IMR-90 (cell line): ENCODE measurements around the gene TMEM245. TPM values are rescaled to one million over a fixed set of nuclear protein-coding genes. Genes with fewer than 3 reads are reported as not detected.

ENCODE experiments used
- ATAC-seq: fragments of 200-7000 bp; cut with Tn5 transposase; 2 replicates; pipeline ENCODE4 v1.9.1; 2020; ENCODE audit warnings: low read depth, mild to moderate bottlenecking, moderate library complexity
- BruUV-seq: library from RNA; stranded (reverse); fragments of 400-500 nt; replicated peaks from 2 replicates; lab custom pipeline; 2021; lab: Mats Ljungman, UMichigan
- CTCF ChIA-PET: fragments of 300-600 bp; formaldehyde crosslinking; extraction: SDS; loops from one replicate; lab custom pipeline; 2021; ENCODE audit warnings: antibody characterized with exemption; lab: Yijun Ruan, JAX
- POLR2A ChIA-PET: fragments of 300-600 bp; sonication (Branson Sonifier 250); formaldehyde crosslinking; loops from one replicate; lab custom pipeline; 2022; ENCODE audit warnings: antibody characterized with exemption; ENCODE audit not compliant: unreplicated experiment; lab: Charles Lee
- DNase-seq: peaks from one replicate; pipeline ENCODE4 v3.0.0; 2013
- H2AFZ ChIP-seq: replicated peaks from 2 replicates; pipeline ENCODE3; 2013; ENCODE audit warnings: low read length, mild to moderate bottlenecking; ENCODE audit not compliant: poor library complexity
- H2AK5ac ChIP-seq: 2 replicates; pipeline ENCODE4 v1.6.1; 2013; ENCODE audit warnings: low read depth, low read length, inconsistent platforms
- H2AK9ac ChIP-seq: replicated peaks from 2 replicates; pipeline ENCODE3; 2013; ENCODE audit warnings: mild to moderate bottlenecking, low read depth, low read length, moderate library complexity; ENCODE audit not compliant: poor library complexity
- H2BK120ac ChIP-seq: 2 replicates; pipeline ENCODE4 v1.6.1; 2013; ENCODE audit warnings: low read depth, low read length, inconsistent platforms
- H2BK15ac ChIP-seq: 3 replicates; pipeline ENCODE4 v1.6.1; 2013; ENCODE audit warnings: low read depth, low read length, inconsistent platforms
- H2BK20ac ChIP-seq: 2 replicates; pipeline ENCODE4 v1.6.1; 2013; ENCODE audit warnings: low read depth, mild to moderate bottlenecking, inconsistent platforms, low read length, moderate library complexity
- H2BK5ac ChIP-seq: 2 replicates; pipeline ENCODE4 v1.6.1; 2013; ENCODE audit warnings: mild to moderate bottlenecking, low read depth, low read length, inconsistent platforms; ENCODE audit not compliant: poor library complexity, severe bottlenecking
- H3K14ac ChIP-seq: replicated peaks from 2 replicates; pipeline ENCODE4 v1.6.1; 2013; ENCODE audit warnings: low read depth, low read length, inconsistent platforms
- H3K18ac ChIP-seq: 2 replicates; pipeline ENCODE4 v1.6.1; 2013; ENCODE audit warnings: low read depth, low read length, control low read depth
- H3K23ac ChIP-seq: 2 replicates; pipeline ENCODE4 v1.6.1; 2013; ENCODE audit warnings: low read depth, low read length, inconsistent platforms
- H3K27ac ChIP-seq: 2 replicates; pipeline ENCODE4 v1.5.1; 2013; ENCODE audit warnings: mild to moderate bottlenecking, control low read depth, low read length; ENCODE audit not compliant: insufficient read depth
- H3K27me3 ChIP-seq: 2 replicates; pipeline ENCODE4 v1.6.1; 2013; ENCODE audit warnings: low read length; ENCODE audit not compliant: control insufficient read depth, insufficient read depth
- H3K36me3 ChIP-seq: 2 replicates; pipeline ENCODE4 v1.6.1; 2013; ENCODE audit warnings: low read length, mixed read lengths; ENCODE audit not compliant: control insufficient read depth, insufficient read depth
- H3K4ac ChIP-seq: 2 replicates; pipeline ENCODE4 v1.6.1; 2013; ENCODE audit warnings: low read depth, low read length, inconsistent platforms
- H3K4me1 ChIP-seq: 2 replicates; pipeline ENCODE4 v1.6.1; 2013; ENCODE audit warnings: low read length, mixed read lengths; ENCODE audit not compliant: control insufficient read depth, insufficient read depth
- H3K4me2 ChIP-seq: 2 replicates; pipeline ENCODE4 v1.6.1; 2013; ENCODE audit warnings: low read depth, mild to moderate bottlenecking, control low read depth, low read length, moderate library complexity
- H3K4me3 ChIP-seq: 2 replicates; pipeline ENCODE4 v1.5.1; 2013; ENCODE audit warnings: low read depth, mild to moderate bottlenecking, control low read depth, low read length, moderate library complexity; ENCODE audit not compliant: insufficient read depth
- H3K56ac ChIP-seq: 2 replicates; pipeline ENCODE4 v1.6.1; 2013; ENCODE audit warnings: low read length, inconsistent platforms; ENCODE audit not compliant: insufficient read depth; ENCODE audit errors: extremely low read depth
- H3K79me1 ChIP-seq, 2 experiments: 2 replicates each; pipeline ENCODE4 v1.6.1; 2013; ENCODE audit warnings: low read length in 2 of 2, inconsistent platforms in 1 of 2, low read depth in 1 of 2
- H3K9ac ChIP-seq: 2 replicates; pipeline ENCODE4 v1.6.1; 2013; ENCODE audit warnings: low read depth, low read length, control low read depth
- H3K9me1 ChIP-seq: 2 replicates; pipeline ENCODE4 v1.6.1; 2013; ENCODE audit warnings: low read length, inconsistent platforms; ENCODE audit not compliant: insufficient read depth
- H3K9me3 ChIP-seq: 2 replicates; pipeline ENCODE4 v1.6.1; 2013; ENCODE audit warnings: low read length; ENCODE audit not compliant: control insufficient read depth, insufficient read depth
- H4K20me1 ChIP-seq: 2 replicates; pipeline ENCODE4 v1.6.1; 2013; ENCODE audit warnings: low read length, inconsistent platforms; ENCODE audit not compliant: insufficient read depth
- H4K5ac ChIP-seq: 2 replicates; pipeline ENCODE4 v1.6.1; 2013; ENCODE audit warnings: mild to moderate bottlenecking, low read depth, low read length, control low read depth
- H4K8ac ChIP-seq, 2 experiments: 2 replicates each; pipeline ENCODE4 v1.6.1; 2013; ENCODE audit warnings: low read depth in 2 of 2, low read length in 2 of 2, control low read depth in 1 of 2, inconsistent platforms in 1 of 2
- H4K91ac ChIP-seq: 2 replicates; pipeline ENCODE4 v1.6.1; 2013; ENCODE audit warnings: low read depth, low read length, inconsistent platforms; ENCODE audit not compliant: insufficient read depth
- BHLHE40 ChIP-seq: fragments of 150-350 bp; IDR thresholded peaks from 2 replicates; pipeline ENCODE4 v1.6.1; 2016; ENCODE audit warnings: mild to moderate bottlenecking, low read depth, low read length
- CEBPB ChIP-seq: IDR thresholded peaks from 2 replicates; pipeline ENCODE4 v1.6.1; 2012; ENCODE audit warnings: low read depth, low read length, improper control_type of control experiment
- CHD1 ChIP-seq: IDR thresholded peaks from 2 replicates; pipeline ENCODE4 v1.6.1; 2012; ENCODE audit warnings: low read depth, low read length, improper control_type of control experiment
- CTCF ChIP-seq: conservative IDR thresholded peaks from 2 replicates; pipeline ENCODE4 v1.5.1; 2012; ENCODE audit warnings: mild to moderate bottlenecking, low read depth, low read length, improper control_type of control experiment
- ELK1 ChIP-seq: fragments of 150-350 bp; IDR thresholded peaks from 2 replicates; pipeline ENCODE4 v1.6.1; 2016; ENCODE audit warnings: low read depth, mild to moderate bottlenecking, low read length, moderate library complexity, borderline replicate concordance
- FOS ChIP-seq: fragments of 150-350 bp; IDR thresholded peaks from 2 replicates; pipeline ENCODE4 v1.6.1; 2016; ENCODE audit warnings: low read depth, low read length
- MAFK ChIP-seq: IDR thresholded peaks from 2 replicates; pipeline ENCODE4 v1.6.1; 2012; ENCODE audit warnings: low read depth, low read length, improper control_type of control experiment
- MAZ ChIP-seq: IDR thresholded peaks from 2 replicates; pipeline ENCODE4 v1.6.1; 2012; ENCODE audit warnings: low read depth, mild to moderate bottlenecking, low read length, improper control_type of control experiment, moderate library complexity, borderline replicate concordance
- MXI1 ChIP-seq: IDR thresholded peaks from 2 replicates; pipeline ENCODE4 v1.6.1; 2012; ENCODE audit warnings: low read depth, mild to moderate bottlenecking, low read length, moderate library complexity, borderline replicate concordance
- NFE2L2 ChIP-seq: fragments of 150-350 bp; IDR thresholded peaks from 2 replicates; pipeline ENCODE4 v1.6.1; 2016; ENCODE audit warnings: low read depth, mild to moderate bottlenecking, low read length
- POLR2A ChIP-seq: IDR thresholded peaks from 2 replicates; pipeline ENCODE4 v1.6.1; 2012; ENCODE audit warnings: mild to moderate bottlenecking, low read depth, low read length
- RAD21 ChIP-seq: IDR thresholded peaks from 2 replicates; pipeline ENCODE4 v1.6.1; 2012; ENCODE audit warnings: low read length, improper control_type of control experiment
- RCOR1 ChIP-seq: IDR thresholded peaks from 2 replicates; pipeline ENCODE4 v1.6.1; 2012; ENCODE audit warnings: mild to moderate bottlenecking, low read length, improper control_type of control experiment; ENCODE audit not compliant: insufficient replicate concordance
- RFX5 ChIP-seq: IDR thresholded peaks from 2 replicates; pipeline ENCODE4 v1.8.0; 2012; ENCODE audit warnings: low read depth, mild to moderate bottlenecking, low read length, moderate library complexity
- SMC3 ChIP-seq: fragments of 150-350 bp; IDR thresholded peaks from 2 replicates; pipeline ENCODE4 v1.6.1; 2016; ENCODE audit warnings: low read depth, mild to moderate bottlenecking, antibody characterized with exemption, low read length, moderate library complexity
- USF2 ChIP-seq: fragments of 150-350 bp; IDR thresholded peaks from 2 replicates; pipeline ENCODE4 v1.6.1; 2017; ENCODE audit warnings: mild to moderate bottlenecking, antibody characterized with exemption, low read length, low read depth
- WGBS, 2 experiments: methylation state at CpG; one replicate each; pipeline versions ENCODE4 v1.1.5 to v1.1.7; 2013; ENCODE audit warnings: missing lambda C conversion rate in 2 of 2; ENCODE audit not compliant: insufficient read length in 1 of 2; ENCODE audit errors: extremely low coverage in 2 of 2; 5-methylcytosine and 5-hydroxymethylcytosine counted together
- dilution Hi-C: fragments of 300-500 bp; cut with HindIII; formaldehyde crosslinking; loops from one replicate; pipeline ENCODE4 v1.14.3; 2018; ENCODE audit warnings: low sequenced_read_pairs; ENCODE audit not compliant: unreplicated experiment
- in situ Hi-C: fragments of 300-500 bp; cut with MboI; formaldehyde crosslinking; loops from 3 replicates; pipeline ENCODE4 v1.14.3; 2019; ENCODE audit warnings: low sequenced_read_pairs, inconsistent platforms, mixed read lengths
- intact Hi-C: fragments of 100-400 bp; cut with micrococcal nuclease; formaldehyde crosslinking; loops from 2 replicates; pipeline ENCODE4 v1.10.0; 2022
- polyA plus RNA-seq, 3 experiments: library from polyadenylated mRNA; depleted of rRNA; stranded (reverse); fragments of >200 nt; gene quantifications; 2 replicates each; pipeline ENCODE4 v1.2.3, GENCODE V29; 2012; ENCODE audit warnings: low replicate concordance in 1 of 3
- total RNA-seq: library from RNA; depleted of rRNA; stranded (reverse); fragments of >200 nt; gene quantifications from 2 replicates; pipeline ENCODE4 v1.2.3, GENCODE V29; 2012

TMEM245 gene
- total and polyA plus RNA-seq, 2 of the 4 experiments (the other 2 are of a cell fraction): 24.8 to 57.9 TPM

- H3K4me3 ChIP-seq: no peak overlapping the region
- H3K4me1 ChIP-seq: peaks cover 16% of the 10 kb centered on the region
- no peak overlapping the region for H4K91ac ChIP-seq
- H2AFZ ChIP-seq: no peak overlapping the region
- WGBS, 2 experiments: no CpG with 5 or more reads among the region's 3 CpGs
- peaks cover 2% of the 10 kb centered on the region for H3K36me3 ChIP-seq
- ChIA-PET POLR2A (no interaction called here), CTCF (interaction anchor here (1.2 kb wide), 1 partner anchor 14 kb away, joined by 3 read pairs; no protein-coding TSS in a partner anchor)
- peaks cover 32 to 62% of the 10 kb centered on the region in 2 experiments for H3K79me1 ChIP-seq
- H2BK120ac ChIP-seq: peak overlapping the region; percentile 49; the same call in 1 of the 2 replicates
- H3K4ac ChIP-seq: peak overlapping the region; percentile 8; the same call in 1 of the 2 replicates
- peak overlapping the region in 1 of 2 experiments; percentile 42; a peak in 1 of 4 replicates for H4K8ac ChIP-seq
- no peak overlapping the region for H2BK5ac ChIP-seq
- dilution Hi-C loops (no loop called here), in situ Hi-C loops (loop anchor here (10.0 kb wide), 1 partner anchor 64 kb away; the partner anchor contains the start of gene FRRS1L), intact Hi-C loops (no loop called here)
- H2AK5ac ChIP-seq: peak overlapping the region; percentile 42; the same call in 1 of the 2 replicates
- no peak overlapping the region for H2AK9ac ChIP-seq
- H3K27ac ChIP-seq: no peak overlapping the region
- peak overlapping the region; percentile 63; the same call in 1 of the 2 replicates for H3K14ac ChIP-seq
- BruUV-seq: no TSS peak
- H2BK20ac ChIP-seq: no peak overlapping the region
- H4K20me1 ChIP-seq: peaks cover 22% of the 10 kb centered on the region
- H3K18ac ChIP-seq: peak overlapping the region; percentile 28; the same call in 1 of the 2 replicates
- peaks cover 15% of the 10 kb centered on the region; the same call in 1 of the 2 replicates for H3K9me1 ChIP-seq
- H2BK15ac ChIP-seq: no peak overlapping the region
- 0 out of 2 replicates have a peak overlapping the region, but pooled peaks have one; percentile 11 for H3K23ac ChIP-seq
- H3K9ac ChIP-seq: no peak overlapping the region
- TF ChIP-seq FOS: no peak
- TF ChIP-seq POLR2A: no peak
- no peak for TF ChIP-seq CEBPB
- no peak for TF ChIP-seq RAD21
- TF ChIP-seq MAZ: no peak
- TF ChIP-seq USF2: no peak
- TF ChIP-seq MXI1: no peak
- TF ChIP-seq RCOR1: no peak
- no peak for TF ChIP-seq SMC3
- TF ChIP-seq CHD1: no peak
- TF ChIP-seq BHLHE40: no peak
- TF ChIP-seq RFX5: no peak
- no peak for TF ChIP-seq NFE2L2
- TF ChIP-seq MAFK: no peak
- TF ChIP-seq ELK1: no peak
- TF ChIP-seq CTCF: no peak
- no peak overlapping the region for H3K4me2 ChIP-seq
- H3K56ac ChIP-seq: no peak overlapping the region
- H4K5ac ChIP-seq: no peak overlapping the region; the same call in 1 of the 2 replicates
- no peaks in the 10 kb centered on the region for H3K27me3 ChIP-seq
- no peak for DNase-seq
- ATAC-seq: no peak
- no peaks in the 10 kb centered on the region for H3K9me3 ChIP-seq
Measured at GRCh38 chr9:109101202-109101595, 18.5 kb downstream of the TMEM245 start.
